ENCODE data around the gene MAEA.
A peak's percentile ranks its signal among the peaks of the same experiment; 100 is the strongest.

MAEA gene

DNA sequence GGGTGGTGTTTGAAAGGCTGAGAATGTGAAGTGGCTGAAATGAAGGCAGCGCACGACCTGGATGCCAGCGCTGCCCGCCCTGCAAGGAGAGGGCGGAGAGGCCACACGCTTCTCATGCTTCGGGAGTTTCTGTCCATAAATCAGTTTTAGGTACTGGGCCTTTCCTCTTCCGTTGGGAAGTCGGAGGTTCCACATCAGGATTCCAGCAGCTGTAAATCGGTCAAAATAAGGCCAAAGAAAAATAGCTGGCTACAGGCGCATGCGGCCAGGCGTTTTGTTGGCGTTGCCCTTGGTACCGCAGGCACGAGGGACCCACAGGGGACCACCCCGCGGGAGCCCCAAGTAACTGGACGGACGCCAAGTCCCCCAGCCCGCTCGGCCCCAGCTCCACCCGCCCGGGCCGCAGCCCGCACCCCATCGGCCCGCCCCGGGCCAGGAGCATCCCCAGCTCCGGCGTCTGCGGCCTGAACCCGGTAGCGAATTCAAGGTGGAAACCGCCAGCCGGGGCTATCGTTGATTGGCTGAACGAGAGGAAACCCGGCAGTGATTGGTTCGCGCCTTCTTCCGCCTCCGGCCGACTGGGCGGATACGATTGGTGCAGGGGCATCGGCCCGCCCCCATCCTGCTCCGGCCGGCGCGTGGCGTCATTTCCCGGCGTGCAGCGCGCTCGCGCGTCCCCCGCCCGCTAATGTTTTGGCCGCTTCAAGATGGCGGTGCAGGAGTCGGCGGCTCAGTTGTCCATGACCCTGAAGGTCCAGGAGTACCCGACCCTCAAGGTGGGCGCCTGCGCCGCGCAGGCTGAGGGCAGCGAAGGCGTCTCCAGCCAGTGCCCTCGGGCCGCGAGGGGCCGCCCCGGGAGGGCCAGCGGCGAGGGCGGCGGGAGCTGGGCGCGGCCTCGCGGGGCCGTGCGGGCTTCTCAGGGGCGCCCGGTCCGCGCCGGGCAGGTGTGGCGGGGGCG lies at the start of gene MAEA:
Gene MAEA (plus strand): TSS at position 685 of the 958 bp plus-strand sequence. CDS start 23 bp downstream, at position 708.
- no peaks in the 10 kb centered on the region for H3K27me3 ChIP-seq
- peak within 1 kb of the TSS; percentile 95 to 99 (median 98) for H3K9ac ChIP-seq
- no peak for TF ChIP-seq Cebpa-rat (IDR thresholded peaks at IDR 0.05)
- peaks cover 41 to 51% (median 48%) of the 10 kb centered on the region in 10 experiments for H3K4me1 ChIP-seq
- H3K36me3 ChIP-seq: peaks cover 0 to 27% (median 23%) of the 10 kb centered on the region in 11 experiments; a peak in 15 of 22 replicates
- H3K4me3 ChIP-seq: peak within 1 kb of the TSS; percentile 83 to 100 (median 99)
- H3K9me3 ChIP-seq (replicated peaks in 1 of 11): peaks cover 17 to 34% (median 28%) of the 10 kb centered on the region in 11 experiments
- peaks cover 38 to 47% (median 42%) of the 10 kb centered on the region in 11 experiments for H4K20me1 ChIP-seq
- peak within 1 kb of the TSS; percentile 81 to 97 (median 95) for H3K27ac ChIP-seq
- peak within 1 kb of the TSS; percentile 94 to 100 (median 98) for H3K4me2 ChIP-seq

- no peak overlapping the region for H3K4me2 ChIP-seq
- no peak overlapping the region for H3K4me3 ChIP-seq
- peaks cover 26 to 34% (median 28%) of the 10 kb centered on the region in 10 experiments for H3K4me1 ChIP-seq
- no peaks in the 10 kb centered on the region for H3K9me3 ChIP-seq (replicated peaks in 1 of 11)
- no peak overlapping the region for H3K9ac ChIP-seq
- H4K20me1 ChIP-seq: peaks cover 98 to 100% (median 100%) of the 10 kb centered on the region in 11 experiments
- no peak for TF ChIP-seq Cebpa-rat (IDR thresholded peaks at IDR 0.05)
- H3K27me3 ChIP-seq: no peaks in the 10 kb centered on the region
- H3K27ac ChIP-seq: no peak overlapping the region
- peaks cover 65 to 90% (median 77%) of the 10 kb centered on the region in 11 experiments for H3K36me3 ChIP-seq
Observed at GRCh38 chr4:1239950-1240307, 49.8 kb upstream of the MAEA start.

GRCh38 chr4:1240721-1241465 lies 48.8 kb upstream of the MAEA start:
- peaks cover 30 to 42% (median 38%) of the 10 kb centered on the region in 10 experiments for H3K4me1 ChIP-seq
- H3K36me3 ChIP-seq: peaks cover 55 to 84% (median 68%) of the 10 kb centered on the region in 11 experiments
- no peak overlapping the region for H3K4me3 ChIP-seq
- 0 out of 22 replicates have a peak overlapping the region, but pooled peaks of 1 of the 11 experiments have one; percentile 18 for H3K9ac ChIP-seq
- H3K27me3 ChIP-seq: no peaks in the 10 kb centered on the region
- H3K27ac ChIP-seq: no peak overlapping the region
- no peaks in the 10 kb centered on the region for H3K9me3 ChIP-seq (replicated peaks in 1 of 11)
- H3K4me2 ChIP-seq: no peak overlapping the region
- peaks cover 98 to 100% (median 100%) of the 10 kb centered on the region in 11 experiments for H4K20me1 ChIP-seq
- TF ChIP-seq Cebpa-rat (IDR thresholded peaks at IDR 0.05): no peak

GRCh38 chr4:1241466-1241935 lies 48.2 kb upstream of the MAEA start:
- H3K4me1 ChIP-seq: peaks cover 36 to 48% (median 44%) of the 10 kb centered on the region in 10 experiments
- H3K9me3 ChIP-seq (replicated peaks in 1 of 11): no peaks in the 10 kb centered on the region
- peaks cover 98 to 100% (median 100%) of the 10 kb centered on the region in 11 experiments for H4K20me1 ChIP-seq
- H3K4me3 ChIP-seq: no peak overlapping the region
- H3K36me3 ChIP-seq: peaks cover 49 to 77% (median 61%) of the 10 kb centered on the region in 11 experiments
- TF ChIP-seq Cebpa-rat (IDR thresholded peaks at IDR 0.05): no peak
- no peaks in the 10 kb centered on the region for H3K27me3 ChIP-seq
- H3K27ac ChIP-seq: 0 out of 22 replicates have a peak overlapping the region, but pooled peaks of 1 of the 11 experiments have one; percentile 5
- H3K9ac ChIP-seq: 0 out of 22 replicates have a peak overlapping the region, but pooled peaks of 2 of the 11 experiments have one; percentile 9 to 18
- no peak overlapping the region for H3K4me2 ChIP-seq

- peak overlapping the region in 1 of 11 experiments; percentile 99; a peak in 2 of 22 replicates for H3K4me2 ChIP-seq
- H3K4me3 ChIP-seq: no peak overlapping the region
- no peaks in the 10 kb centered on the region for H3K27me3 ChIP-seq
- H3K9me3 ChIP-seq (replicated peaks in 1 of 11): no peaks in the 10 kb centered on the region
- peak overlapping the region in 6 of 11 experiments; percentile 9 to 35 (median 12); a peak in 3 of 22 replicates for H3K9ac ChIP-seq
- peaks cover 42 to 53% (median 49%) of the 10 kb centered on the region in 10 experiments for H3K4me1 ChIP-seq
- no peak for TF ChIP-seq Cebpa-rat (IDR thresholded peaks at IDR 0.05)
- peaks cover 98 to 100% (median 100%) of the 10 kb centered on the region in 11 experiments for H4K20me1 ChIP-seq
- H3K27ac ChIP-seq: peak overlapping the region in 3 of 11 experiments; percentile 4 to 6 (median 5); a peak in 1 of 22 replicates
- H3K36me3 ChIP-seq: peaks cover 44 to 72% (median 56%) of the 10 kb centered on the region in 11 experiments
Observed at GRCh38 chr4:1241936-1242505, 47.7 kb upstream of the MAEA start.

- Histone ChIP-seq H3K4me1 (peaks cover 44 to 58% (median 54%) of the 10 kb centered on the region in 10 experiments), H4K20me1 (peaks cover 94 to 100% (median 97%) of the 10 kb centered on the region in 11 experiments), H3K27me3 (no peaks in the 10 kb centered on the region), H3K36me3 (peaks cover 36 to 65% (median 49%) of the 10 kb centered on the region in 11 experiments), H3K9ac (peak overlapping the region in 8 of 11 experiments; percentile 4 to 99 (median 98); a peak in 12 of 22 replicates), H3K9me3 (replicated peaks in 1 of 11) (no peaks in the 10 kb centered on the region), H3K27ac (peak overlapping the region in 9 of 11 experiments; percentile 42 to 98 (median 75); a peak in 17 of 22 replicates), H3K4me3 (no peak overlapping the region), H3K4me2 (peak overlapping the region; percentile 90 to 100 (median 100))
- no peak for TF ChIP-seq Cebpa-rat (IDR thresholded peaks at IDR 0.05)
Observed at GRCh38 chr4:1242506-1243450, 46.9 kb upstream of the MAEA start.

DNA sequence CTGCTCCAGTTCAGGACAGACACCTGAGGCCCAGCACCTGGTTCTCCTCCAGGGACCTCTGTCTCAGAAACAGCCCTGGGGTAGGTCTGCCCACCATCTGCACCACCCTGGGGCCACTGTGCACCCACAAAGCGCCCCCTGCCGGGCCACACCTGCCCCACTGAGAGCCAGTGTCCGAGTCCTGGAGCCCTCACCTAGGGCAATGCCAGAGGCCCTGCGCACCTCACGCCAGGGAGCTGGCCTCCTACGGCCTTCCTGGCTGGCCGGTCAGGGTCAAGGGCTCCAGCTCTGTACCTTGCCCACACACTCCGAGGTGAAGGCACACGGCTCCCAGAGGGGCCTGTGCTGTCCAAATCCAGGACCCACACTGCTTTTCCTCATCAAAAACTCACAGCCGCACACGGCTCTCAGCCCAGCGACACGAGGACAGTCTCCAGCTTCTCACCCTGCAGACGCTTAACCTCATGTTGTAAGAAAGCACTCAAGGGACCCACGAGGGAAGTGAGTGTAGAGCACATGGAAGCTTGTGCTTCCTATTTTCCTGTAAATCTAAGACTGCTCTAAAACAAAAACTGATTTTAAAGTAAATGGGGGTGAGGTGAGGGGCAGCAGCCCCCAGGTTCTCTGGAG lies 46.1 kb upstream of the MAEA start:
- Histone ChIP-seq H3K36me3 (peaks cover 28 to 57% (median 41%) of the 10 kb centered on the region in 11 experiments), H3K27me3 (no peaks in the 10 kb centered on the region), H3K4me3 (peak overlapping the region in 2 of 10 experiments; percentile 19 to 33; a peak in 2 of 20 replicates), H3K4me2 (peak overlapping the region; percentile 90 to 100 (median 100)), H3K27ac (peak overlapping the region in 9 of 11 experiments; percentile 42 to 98 (median 75); a peak in 18 of 22 replicates), H3K9me3 (replicated peaks in 1 of 11) (no peaks in the 10 kb centered on the region), H4K20me1 (peaks cover 86 to 97% (median 89%) of the 10 kb centered on the region in 11 experiments), H3K9ac (peak overlapping the region in 10 of 11 experiments; percentile 42 to 99 (median 97); a peak in 18 of 22 replicates), H3K4me1 (peaks cover 44 to 58% (median 54%) of the 10 kb centered on the region in 10 experiments)
- no peak for TF ChIP-seq Cebpa-rat (IDR thresholded peaks at IDR 0.05)
